ENCODE results near the gene MT1A. TPM values are rescaled to one million over a fixed set of nuclear protein-coding genes. Genes with fewer than 3 reads are reported as not detected.

The MT1A gene
- total RNA-seq, 1 experiment from 2014 or later: not detected

- Histone ChIP-seq H3K9me3 (ENCODE audit: control insufficient read depth in 1 of 2, insufficient read depth in 1 of 2, low read depth in 1 of 2, low read length in 2 of 2) (no peaks in the 10 kb centered on the region), H2AFZ (ENCODE audit: low read depth, low read length, poor library complexity, severe bottlenecking) (no peak overlapping the region), H3K36me3 (ENCODE audit: control insufficient read depth in 1 of 2, insufficient read depth in 2 of 2, low read length in 2 of 2) (no peaks in the 10 kb centered on the region), H3K4me1 (ENCODE audit: control insufficient read depth in 1 of 2, insufficient read depth in 2 of 2, low read length in 2 of 2) (0 out of 4 replicates have a peak, but pooled peaks cover 0 to 3% of the 10 kb centered on the region in 2 experiments), H3K79me2 (ENCODE audit: insufficient read depth, low read length) (no peaks in the 10 kb centered on the region), H3K9ac (ENCODE audit: low read length) (no peak overlapping the region), H3K4me3 (replicated peaks in 1 of 2; ENCODE audit: low read depth in 1 of 2, low read length in 2 of 2) (no peak overlapping the region), H3K27ac (ENCODE audit: low read depth, low read length) (no peak overlapping the region), H4K20me1 (ENCODE audit: insufficient read depth) (no peaks in the 10 kb centered on the region), H3K4me2 (ENCODE audit: low read length) (no peak overlapping the region), H3K27me3 (ENCODE audit: insufficient read depth, low read length) (no peaks in the 10 kb centered on the region), H3K9me2 (ENCODE audit: insufficient read depth) (no peaks in the 10 kb centered on the region)
- intact Hi-C loops (cut with micrococcal nuclease): no loop called here
- ChIA-PET CTCF (no interaction called here), POLR2A (no interaction called here), RAD21 (ENCODE audit: low non-redundant PET in 1 of 2, low total read pairs in 2 of 2, uncharacterized antibody in 2 of 2, unreplicated experiment in 2 of 2) (no interaction called here)
- ATAC-seq (no peak), DNase-seq (ENCODE audit: low read depth, low spot score) (no peak)
- no TSS peak for BruUV-seq (replicated peaks)
- TF ChIP-seq ELF1 (IDR thresholded peaks at IDR 0.05; ENCODE audit: borderline replicate concordance, low read depth) (no peak), POLR2AphosphoS5 (IDR thresholded peaks at IDR 0.05; ENCODE audit: low read depth, low read length) (no peak), FOSL1 (IDR thresholded peaks at IDR 0.05; ENCODE audit: low read depth) (no peak), YY1 (IDR thresholded peaks at IDR 0.05; ENCODE audit: extremely low read depth, insufficient replicate concordance, low read depth, low read length) (no peak), ATF3 (IDR thresholded peaks at IDR 0.05) (no peak), REST (IDR thresholded peaks at IDR 0.05; ENCODE audit: low read depth) (no peak)
These were observed 44.7 kb upstream of the MT1A start for GRCh38 chr16:56593573-56594291.

Data from HCT116 (cell line).